GM21717 (cell line): ENCODE data around the gene RNU1-3.
"Not testable (repeated sequence)": the region's sequence is repeated elsewhere in the genome, so short reads cannot be mapped to it uniquely, and the experiment has no call there.

ENCODE experiments used
- ATAC-seq: cut with Tn5 transposase; IDR thresholded peaks from one replicate; pipeline ENCODE4 v1.9.1; 2021; ENCODE audit warnings: mild to moderate bottlenecking, moderate library complexity; ENCODE audit not compliant: unreplicated experiment

RNU1-3 gene

GRCh38 chr1:16666502-16667413 is at the start of gene RNU1-3:
TSS of gene RNU1-3 (minus strand) at chr1:16666948.
- peak; percentile 68 for ATAC-seq

GRCh38 chr1:16713480-16713879 is 46.7 kb upstream of the RNU1-3 start:
- ATAC-seq, result not testable (repeated sequence)

GRCh38 chr1:16712984-16713383 is 46.2 kb upstream of the RNU1-3 start:
- ATAC-seq, result not testable (repeated sequence)

GRCh38 chr1:16712582-16712981 is 45.8 kb upstream of the RNU1-3 start:
- not testable (repeated sequence) for ATAC-seq

- ATAC-seq, result not testable (repeated sequence)
Observed at GRCh38 chr1:16712131-16712530, 45.4 kb upstream of the RNU1-3 start.

- not testable (repeated sequence) for ATAC-seq
Observed at GRCh38 chr1:16710618-16711017, 43.9 kb upstream of the RNU1-3 start.

- ATAC-seq, result not testable (repeated sequence)
Observed at GRCh38 chr1:16709659-16710087, 42.9 kb upstream of the RNU1-3 start.

- not testable (repeated sequence) for ATAC-seq
Observed at GRCh38 chr1:16708704-16709103, 42.0 kb upstream of the RNU1-3 start.

GRCh38 chr1:16707130-16708093 is 40.7 kb upstream of the RNU1-3 start:
- ATAC-seq, result not testable (repeated sequence)

GRCh38 chr1:16706302-16706701 is 39.6 kb upstream of the RNU1-3 start:
- not testable (repeated sequence) for ATAC-seq

GRCh38 chr1:16704502-16705100 is 37.9 kb upstream of the RNU1-3 start:
- not testable (repeated sequence) for ATAC-seq

- not testable (repeated sequence) for ATAC-seq
Observed at GRCh38 chr1:16704076-16704475, 37.3 kb upstream of the RNU1-3 start.

- ATAC-seq, result not testable (repeated sequence)
Observed at GRCh38 chr1:16703602-16704001, 36.9 kb upstream of the RNU1-3 start.

- not testable (repeated sequence) for ATAC-seq
Observed at GRCh38 chr1:16703141-16703540, 36.4 kb upstream of the RNU1-3 start.

GRCh38 chr1:16702280-16702679 is 35.5 kb upstream of the RNU1-3 start:
- ATAC-seq, result not testable (repeated sequence)

GRCh38 chr1:16701189-16701588 is 34.4 kb upstream of the RNU1-3 start:
- not testable (repeated sequence) for ATAC-seq

- ATAC-seq, result not testable (repeated sequence)
Observed at GRCh38 chr1:16700138-16700895, 33.6 kb upstream of the RNU1-3 start.

- not testable (repeated sequence) for ATAC-seq
Observed at GRCh38 chr1:16699440-16699839, 32.7 kb upstream of the RNU1-3 start.

GRCh38 chr1:16697152-16697551 is 30.4 kb upstream of the RNU1-3 start:
- not testable (repeated sequence) for ATAC-seq
